IPS-NIHi11 (cell line): ENCODE results near the gene TRIM5.

ENCODE experiments used
- DNase-seq: peaks from one replicate; pipeline ENCODE4 v3.0.0; 2012; ENCODE audit warnings: mixed read lengths, low spot score

The TRIM5 gene

DNA sequence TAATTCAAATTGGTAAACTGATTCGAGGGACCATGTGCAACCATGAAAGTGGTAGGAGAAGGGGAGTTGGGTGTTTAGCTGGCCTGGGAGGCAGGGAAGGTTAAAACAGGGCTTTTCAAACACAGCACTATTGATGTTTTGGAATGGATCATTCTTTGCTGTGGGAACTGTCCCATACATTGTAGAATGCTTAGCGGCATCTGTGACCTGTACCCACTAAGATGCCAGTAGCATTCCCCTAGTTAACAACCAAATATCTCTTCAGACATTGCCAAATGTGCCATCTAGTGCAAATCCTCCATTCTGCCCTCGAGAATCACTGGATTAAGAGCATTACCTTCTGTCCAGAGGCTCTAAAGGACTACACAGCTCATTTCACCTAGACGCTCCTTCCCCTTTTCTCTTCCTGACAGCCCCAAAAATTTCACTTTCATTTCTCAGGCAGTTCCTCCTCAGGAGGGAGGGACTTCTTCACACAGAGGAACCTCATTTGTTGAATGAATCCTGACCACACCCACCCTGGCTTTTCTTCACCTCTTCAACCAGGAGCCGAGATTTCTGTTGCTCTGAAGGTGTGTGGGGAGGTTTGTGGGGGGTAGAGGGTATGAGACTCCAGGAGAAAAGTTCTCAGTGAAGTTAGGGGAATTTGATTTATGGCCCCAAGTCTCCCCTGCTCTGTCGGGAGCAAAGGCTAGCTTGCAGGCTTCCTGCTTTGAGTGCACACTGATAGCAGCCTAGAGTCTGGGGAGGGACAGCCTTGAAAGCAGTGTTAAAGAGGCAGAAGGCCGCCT, 60.2 kb downstream of the TRIM5 start, which contains the start of gene TRIM34:
TSS of gene TRIM34 (plus strand) at position 513 of the 791 bp plus-strand sequence. CDS start 7,331 bp downstream, outside the sequence.
- peak; percentile 71 for DNase-seq

DNA sequence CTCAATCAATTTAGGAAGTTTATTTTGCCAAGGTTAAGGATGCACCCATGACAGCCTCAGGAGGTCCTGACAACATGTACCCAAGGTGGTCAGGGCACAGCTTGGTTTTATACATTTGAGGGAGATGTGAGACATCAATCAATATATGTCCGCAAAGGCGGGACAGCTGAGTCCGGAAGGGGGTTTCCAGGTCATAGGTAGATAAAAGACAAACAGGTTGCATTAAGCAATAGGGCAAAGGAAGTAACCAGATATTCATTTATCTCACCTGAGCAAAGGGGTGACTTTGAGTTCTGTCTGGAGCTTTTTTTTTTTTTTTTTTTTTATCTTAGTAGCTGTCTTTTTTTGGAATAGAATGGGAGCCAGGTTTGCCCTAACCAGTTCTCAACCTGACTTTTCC, 62.1 kb downstream of the TRIM5 start:
- no peak for DNase-seq

GRCh38 chr11:5621580-5621979, 63.3 kb downstream of the TRIM5 start:
- no peak for DNase-seq

DNA sequence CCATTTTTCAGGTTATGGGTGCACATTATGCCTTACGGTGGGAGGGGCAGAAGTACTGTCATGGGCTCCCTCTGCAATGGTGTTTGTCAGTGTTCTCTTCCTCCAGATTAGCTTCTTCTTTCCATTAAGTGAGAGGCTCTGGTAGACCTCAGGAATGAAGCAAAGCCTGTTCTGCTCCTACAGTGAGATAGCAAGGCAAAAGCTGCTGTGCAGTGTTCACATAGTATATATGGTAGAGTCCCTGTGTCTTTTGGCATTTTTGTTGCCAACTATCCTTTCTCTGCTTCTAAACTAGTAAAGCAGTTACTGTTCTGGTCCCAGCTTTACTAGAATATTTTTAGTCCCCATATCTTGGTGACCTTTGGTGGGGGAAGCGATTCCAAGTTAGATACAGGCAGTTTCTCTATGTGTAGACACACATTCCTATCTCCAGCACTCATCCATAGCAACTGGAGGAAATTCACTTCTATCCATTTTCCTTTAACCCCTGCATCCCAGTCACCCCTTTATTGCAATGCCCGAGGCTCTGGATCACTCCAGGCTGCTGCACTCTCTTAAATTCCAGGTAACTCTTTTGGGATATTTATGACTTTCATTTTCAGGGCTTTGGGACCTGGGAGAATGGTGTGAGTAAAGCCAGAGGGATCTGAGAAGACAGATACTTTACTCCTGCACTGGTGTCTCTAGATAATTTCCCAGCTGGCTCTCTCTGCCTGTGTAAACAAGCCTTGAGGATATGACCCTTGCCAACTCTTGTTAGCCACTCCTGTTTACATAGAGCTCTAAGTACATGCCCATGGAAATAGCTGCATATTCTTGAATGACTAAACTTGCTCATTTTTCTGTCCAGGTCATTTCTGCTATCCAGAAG, 64.0 kb downstream of the TRIM5 start:
- DNase-seq = no peak

DNA sequence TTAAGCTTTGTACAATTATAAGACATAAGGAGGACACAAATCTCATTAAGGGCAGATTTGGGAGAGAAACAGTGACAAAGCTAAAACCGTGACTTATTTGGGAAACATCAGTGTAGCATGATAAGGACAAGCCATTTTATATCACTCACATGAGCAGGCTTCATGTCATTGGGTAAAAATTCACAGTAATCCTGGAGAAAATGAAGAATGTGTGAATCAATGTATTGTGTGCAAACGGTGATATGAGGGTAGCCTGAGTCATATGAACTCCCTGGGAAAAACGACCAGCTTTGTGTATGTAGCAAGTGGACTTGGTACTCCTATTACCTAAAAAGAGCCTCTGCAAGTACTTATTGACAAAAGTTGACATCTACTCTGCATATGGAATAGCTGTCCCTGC, 66.1 kb downstream of the TRIM5 start:
- DNase-seq = no peak
